SK-N-DZ (cell line): ENCODE measurements around the gene PHAF1.

Source experiments
- DNase-seq: peaks from one replicate; pipeline ENCODE4 v3.0.0-alpha.2; 2015; ENCODE audit warnings: low spot score

Gene PHAF1

DNA sequence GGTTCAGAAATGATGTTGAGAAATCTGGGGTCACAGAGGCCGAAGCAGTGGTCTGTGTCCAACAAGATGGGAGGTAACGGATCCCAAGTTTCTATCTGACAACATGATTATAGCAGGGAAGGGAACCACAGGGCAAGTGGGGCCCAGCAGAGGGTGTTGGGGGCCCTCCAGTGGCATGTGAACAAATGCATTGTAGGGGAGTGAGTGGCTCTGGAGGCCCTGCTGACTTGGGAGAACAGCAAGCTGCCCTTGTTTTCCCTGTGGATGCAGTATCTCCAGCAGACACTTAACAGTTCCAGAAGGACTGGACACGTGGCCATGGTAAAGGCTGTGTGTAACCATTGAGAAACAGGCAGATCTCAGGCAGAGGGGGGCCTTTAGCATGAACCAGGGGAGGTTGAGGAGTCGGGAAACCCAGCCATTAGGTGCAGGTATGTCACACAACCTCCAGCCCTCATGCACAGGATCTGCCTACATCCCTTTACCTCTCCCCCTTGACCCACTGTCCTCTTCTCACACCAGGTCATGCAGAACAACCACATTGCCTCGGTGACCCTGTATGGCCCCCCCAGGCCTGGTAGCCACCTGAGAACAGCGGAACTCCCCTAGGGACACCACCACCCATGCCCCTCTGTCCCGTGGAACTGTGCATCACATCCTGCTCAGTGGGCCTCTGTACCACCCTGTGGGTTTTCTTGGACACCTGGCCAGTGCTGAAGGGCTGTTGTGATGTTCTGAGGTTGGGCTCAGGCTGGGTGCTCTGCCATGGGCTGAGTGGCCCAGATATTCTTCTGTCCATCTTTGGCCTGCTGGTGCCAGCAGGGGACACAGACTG is 37.0 kb downstream of the PHAF1 start:
- no peak for DNase-seq

DNA sequence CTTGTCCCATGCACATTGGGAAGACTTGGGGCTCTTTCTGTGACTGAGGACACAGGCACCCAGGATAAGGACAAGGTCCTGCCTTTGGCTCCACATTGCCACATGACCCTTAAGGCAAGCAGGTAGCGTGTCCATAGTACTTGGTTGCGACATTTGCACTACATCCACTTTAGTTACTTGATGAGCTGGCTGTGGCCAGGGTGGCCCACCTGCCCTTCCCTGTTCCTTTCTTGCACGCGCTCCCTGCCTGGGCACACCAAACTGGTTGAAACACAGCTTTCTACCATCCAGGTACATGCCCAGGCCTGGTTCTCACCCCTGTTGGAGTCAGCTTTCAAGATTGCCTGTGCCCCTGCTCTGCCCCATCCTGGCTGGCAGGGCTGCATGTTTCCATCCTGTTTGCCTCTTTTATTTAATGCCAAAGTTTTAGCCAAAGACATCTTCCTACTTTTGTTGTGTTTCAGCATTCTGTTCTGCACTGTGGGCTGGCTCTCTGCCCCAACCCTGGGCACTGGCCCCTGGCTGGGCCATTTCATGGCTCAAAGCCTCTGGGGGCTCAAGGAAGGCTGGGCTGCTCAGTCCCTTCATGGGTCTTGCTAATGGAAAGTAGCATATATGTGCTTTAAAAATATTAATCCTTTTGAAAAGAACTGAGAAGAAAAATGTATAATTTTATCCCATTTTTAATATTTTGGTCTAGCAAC is 37.8 kb downstream of the PHAF1 start:
- DNase-seq, result no peak

DNA sequence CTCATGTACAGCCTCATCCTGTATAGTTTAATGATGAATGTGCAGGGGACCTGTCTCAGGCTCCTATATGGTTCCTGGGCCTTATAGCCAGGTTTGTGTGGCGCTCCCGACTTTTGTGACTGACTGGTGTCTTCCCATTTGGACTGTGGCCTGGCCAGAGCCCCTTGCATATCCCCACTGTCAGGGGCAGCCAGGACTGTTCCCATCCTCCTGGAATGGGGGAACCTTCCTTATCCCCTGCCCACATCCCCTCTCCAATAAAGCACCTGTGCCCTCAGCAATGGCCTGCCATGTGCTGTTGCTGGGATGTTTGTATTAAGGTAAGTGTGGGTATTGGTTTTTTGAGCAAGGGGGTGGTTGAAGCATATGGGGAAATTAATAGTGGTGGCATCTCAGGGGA is 38.5 kb downstream of the PHAF1 start:
- no peak for DNase-seq

DNA sequence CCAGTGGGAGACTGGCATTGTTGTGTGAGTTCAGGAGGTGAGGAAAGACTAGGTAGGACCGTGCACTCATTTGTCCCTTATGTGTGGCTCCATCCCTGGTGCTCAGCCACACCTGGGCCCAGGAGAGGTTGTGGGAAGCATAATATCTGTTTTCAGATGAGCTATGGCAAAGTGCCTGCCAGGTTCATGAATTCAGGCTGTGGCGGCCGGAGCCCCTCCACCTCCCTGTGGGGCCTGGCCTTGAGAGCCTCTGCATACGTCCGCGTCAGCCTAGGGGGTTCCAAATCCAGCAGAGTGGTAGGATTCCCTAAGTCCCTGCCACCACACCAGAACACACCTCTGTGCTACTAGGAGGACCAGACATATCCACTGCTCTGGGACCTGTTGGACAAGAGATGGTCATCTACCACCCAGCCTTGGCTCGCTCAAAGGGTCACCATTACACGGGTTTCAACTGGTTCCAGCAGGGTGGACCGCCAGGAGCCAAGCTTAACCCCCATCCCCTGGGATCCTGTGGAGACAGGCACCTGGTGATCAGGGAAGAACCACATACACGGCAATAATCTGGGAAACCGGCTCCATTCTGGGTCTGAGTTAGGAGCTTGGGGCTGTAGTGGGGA is 39.0 kb downstream of the PHAF1 start:
- no peak for DNase-seq

DNA sequence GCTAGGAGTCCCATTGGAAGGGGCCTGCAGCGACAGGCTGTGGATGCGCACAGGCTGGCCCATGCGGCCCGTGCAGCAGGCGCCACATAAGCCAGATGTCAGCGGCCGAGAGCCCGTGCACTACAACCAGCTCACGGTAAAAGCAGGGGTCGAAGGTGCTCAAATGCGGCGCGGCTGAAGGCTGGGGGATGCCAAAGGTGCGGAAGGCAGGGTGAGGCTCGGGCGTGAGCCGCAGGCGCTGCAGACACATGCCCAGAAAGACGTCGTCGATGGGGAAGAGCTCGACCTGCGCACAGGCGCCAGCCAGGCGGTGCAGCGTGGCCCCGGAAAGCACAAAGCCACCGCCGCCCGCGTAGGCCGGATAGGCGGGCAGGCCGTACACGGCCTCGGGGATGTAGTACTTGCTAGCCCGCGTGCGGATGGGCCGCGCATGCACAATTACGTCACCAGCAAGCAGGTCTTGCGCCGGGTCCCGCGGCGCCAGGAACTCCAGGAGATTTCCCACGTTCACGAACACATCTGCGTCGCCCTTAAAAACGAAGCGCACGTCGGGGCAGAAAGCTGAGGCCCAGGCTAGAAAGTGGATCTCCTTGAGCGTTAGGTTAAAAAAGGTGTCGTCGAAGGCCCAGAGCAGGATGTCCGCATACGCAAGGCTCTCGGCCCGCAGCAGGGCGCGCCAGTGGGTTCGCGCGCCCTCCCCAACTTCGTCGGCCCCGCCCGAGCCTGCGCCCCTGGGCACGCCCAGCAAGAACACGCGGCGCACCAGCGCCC is 39.7 kb downstream of the PHAF1 start:
- no peak for DNase-seq

DNA sequence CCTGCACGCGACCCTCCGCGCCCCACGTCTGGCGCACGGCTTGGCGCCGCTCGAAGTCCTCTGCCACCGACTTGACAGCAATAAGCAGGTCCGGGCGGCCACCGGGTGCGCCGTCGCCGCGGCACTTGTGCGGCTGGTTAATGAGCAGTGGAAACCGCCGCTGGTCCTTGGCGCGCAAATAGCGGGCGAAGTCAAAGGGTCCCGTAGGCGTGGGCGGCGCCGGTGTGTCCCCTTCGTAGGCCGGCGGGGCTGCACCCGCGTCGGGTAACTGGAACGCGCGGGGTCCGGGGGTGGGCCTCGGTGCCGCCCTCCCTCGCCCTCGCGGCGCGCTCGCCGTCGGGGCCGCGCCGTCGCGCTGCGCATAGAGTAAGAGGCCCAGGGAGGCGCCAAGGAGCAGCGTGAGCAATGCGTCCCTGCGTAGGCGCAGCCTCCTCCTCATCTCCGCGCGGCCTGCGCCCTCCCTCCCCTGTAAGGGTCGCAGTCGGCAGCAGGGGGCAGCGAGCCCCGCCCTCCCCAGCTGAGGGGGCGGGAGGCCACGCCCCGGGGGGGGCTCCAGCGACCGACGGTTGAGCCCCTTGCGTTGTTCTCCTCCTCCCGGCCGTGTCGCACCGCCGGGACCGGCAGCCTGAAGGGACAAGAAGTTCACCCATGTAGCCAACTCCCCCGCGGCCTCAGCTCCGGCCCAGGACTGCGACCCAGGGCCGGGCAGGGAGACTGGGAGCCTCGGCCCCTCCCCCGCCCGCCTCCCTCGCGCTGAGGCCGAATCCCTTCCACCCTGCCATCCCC is 40.5 kb downstream of the PHAF1 start:
- DNase-seq, result peak; percentile 86

DNA sequence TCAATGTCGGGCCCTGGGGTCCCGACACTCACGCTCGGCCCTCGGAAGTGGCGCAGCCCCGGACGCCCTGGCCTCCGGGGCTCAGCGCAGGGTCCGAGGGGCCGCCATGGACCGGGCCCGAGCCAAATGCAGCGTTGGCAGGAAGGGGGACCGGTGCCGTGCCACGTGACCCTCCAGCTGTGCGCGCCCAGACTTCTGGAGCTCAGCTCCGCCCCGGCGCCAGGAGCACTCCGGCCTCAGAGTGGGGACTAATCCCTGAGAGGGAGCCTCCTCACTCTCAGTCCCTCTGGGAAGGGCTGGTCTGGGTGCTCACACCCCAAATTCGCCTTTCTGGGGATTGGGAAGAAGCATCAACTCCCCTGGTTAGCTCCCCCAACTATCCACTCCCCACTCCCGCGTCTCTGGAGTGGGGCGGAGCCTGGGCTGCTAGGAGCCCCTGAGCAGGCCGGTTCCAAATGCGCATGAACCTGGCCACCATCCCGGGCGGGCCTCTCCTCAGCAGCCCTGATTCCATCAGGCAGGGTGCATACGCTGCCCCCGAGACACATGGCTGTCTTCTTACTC is 41.2 kb downstream of the PHAF1 start, which contains the start of gene B3GNT9:
TSS of gene B3GNT9 (minus strand) at position 166 of the 564 bp plus-strand sequence. CDS start 513 bp downstream, outside the sequence.
- DNase-seq, result peak; percentile 74

DNA sequence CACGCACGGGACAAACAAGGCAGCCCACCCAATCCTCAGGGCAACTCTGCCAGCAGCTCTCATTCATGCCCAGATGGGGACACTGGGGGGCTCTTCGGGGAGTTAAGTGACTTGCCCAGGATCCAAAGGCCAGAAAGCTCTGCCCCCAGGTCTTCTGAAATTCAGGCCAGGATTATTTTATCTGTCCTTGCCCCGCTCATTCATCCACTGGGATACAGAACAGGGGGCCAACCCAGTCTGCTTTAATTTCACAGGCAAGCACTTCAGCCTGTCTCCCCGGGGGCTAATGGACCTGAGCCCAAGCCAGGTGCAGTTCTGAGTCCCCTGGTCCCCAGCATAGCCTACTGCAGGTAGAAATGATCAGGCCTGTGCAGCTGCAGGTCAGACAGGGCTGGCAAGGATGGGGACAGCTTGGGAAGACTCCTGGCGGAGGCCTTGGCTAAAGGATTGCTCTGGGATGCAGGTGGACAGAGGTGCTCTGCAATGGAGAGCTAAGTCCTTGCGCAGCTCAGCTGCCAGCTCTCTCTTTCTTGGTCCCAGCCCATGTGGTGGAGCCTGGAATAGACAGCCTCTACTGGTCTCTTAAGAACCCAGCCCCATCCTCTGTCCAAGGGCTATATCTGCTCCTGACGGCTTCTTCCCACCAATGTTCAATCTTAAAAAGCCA is 41.8 kb downstream of the PHAF1 start:
- DNase-seq, result no peak

DNA sequence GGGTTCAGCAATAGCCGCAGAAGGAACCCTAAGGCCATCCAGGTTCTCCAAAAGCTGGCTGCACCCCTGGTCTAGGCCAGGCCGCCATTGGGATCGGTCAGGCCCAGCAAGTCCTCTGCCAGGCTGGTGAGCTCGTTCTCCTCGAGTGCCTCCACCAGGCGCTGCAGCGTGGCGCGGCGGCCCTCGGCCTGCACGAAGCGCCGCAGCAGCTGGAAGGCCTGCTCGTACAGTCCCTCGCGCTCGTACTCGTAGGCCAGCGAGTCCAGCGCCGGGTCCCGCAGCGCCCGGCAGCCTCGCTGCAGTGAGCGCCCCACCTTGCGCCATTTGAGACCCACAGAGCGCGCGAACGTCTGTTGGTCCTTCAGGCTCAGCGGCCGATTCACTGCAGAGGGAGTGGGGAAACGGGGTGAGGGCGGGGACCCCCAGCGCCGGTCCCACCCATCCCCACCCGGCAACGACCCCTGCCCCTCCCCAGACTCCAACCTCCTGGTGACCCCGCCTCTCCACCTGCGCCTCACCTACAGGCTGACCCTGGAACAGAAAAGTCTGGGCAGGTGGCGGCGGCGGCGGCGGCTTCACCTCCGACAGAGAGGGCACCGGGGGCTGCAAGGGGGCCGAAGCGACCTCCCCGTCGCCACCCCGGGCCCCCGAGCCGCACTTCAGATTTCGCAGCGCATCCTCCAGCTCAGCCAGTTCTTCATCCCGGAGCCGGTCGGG is 45.0 kb downstream of the PHAF1 start:
- DNase-seq, result peak; percentile 55

DNA sequence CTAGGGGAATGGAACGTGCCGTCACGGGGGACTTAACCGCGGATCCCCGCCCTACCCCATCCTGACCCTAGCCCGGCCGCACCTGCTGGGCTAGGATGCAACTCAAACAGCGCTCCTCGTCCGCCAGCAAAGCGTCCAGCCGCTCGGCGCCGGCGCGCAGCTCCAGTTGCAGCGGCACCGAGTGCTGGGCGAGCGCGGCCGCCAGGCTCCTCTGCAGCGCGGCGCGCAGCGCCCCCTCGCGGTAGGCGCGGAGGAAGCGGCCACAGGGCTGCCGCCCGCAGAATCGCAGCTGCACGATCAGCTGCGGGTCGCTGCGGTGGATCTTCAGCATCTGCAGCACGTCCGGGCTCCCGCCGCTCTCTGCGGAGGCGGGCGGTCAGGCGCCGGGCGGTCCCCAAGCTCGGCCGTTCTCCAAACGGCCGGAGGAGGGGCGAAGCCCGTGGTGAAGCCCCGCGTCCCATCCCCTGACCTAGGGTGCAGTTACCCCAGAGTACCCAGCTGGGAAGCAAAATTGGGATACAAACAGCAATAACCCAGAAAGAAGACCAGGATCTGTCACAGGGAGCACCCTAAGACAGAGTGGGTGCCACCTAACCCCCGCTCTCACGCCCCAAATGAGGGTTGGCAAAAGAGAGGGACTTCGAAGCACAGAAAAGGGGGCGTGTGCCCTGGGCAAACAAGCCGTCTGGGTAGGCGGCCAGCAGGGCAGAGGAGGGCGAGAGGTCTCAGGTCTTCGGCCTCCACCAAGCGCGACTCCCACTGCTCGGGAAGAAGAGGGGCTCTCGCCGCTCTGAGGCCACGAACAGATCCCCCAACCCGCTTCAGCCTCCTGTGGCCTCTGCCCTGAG is 45.8 kb downstream of the PHAF1 start:
- peak; percentile 77 for DNase-seq

DNA sequence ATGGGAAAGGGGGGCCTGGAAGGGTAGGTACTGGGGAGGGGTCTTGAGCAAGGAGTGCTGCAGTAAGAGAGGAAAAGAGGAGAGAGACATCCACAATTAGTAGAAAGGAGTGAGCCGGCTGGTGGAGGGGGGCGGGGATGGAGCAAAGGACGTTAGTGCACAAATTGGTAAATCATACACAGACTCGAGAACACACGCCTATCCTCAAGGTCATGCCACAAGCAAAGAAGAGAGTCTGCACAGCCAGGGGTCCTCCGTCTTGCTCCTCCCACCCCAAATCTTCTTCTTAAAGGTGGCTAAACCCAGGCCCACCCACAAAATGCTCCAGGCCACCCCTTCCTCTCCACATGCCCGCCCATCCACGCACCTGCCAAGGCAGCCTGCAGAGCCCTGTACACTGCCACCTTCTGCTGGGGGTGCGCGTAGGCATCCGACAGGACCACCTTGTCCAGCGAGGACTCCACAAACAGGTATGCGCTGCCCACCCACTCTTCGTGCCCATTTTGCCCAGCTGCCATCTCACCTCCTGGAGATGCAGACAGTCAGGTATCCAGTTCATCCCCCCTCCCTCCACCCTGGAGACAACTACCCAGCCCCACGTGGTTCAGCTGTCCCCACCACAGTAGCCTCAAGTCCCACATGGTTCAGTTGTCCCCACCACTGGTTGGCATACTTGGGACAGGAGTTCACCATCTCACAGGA is 46.6 kb downstream of the PHAF1 start:
- no peak for DNase-seq

DNA sequence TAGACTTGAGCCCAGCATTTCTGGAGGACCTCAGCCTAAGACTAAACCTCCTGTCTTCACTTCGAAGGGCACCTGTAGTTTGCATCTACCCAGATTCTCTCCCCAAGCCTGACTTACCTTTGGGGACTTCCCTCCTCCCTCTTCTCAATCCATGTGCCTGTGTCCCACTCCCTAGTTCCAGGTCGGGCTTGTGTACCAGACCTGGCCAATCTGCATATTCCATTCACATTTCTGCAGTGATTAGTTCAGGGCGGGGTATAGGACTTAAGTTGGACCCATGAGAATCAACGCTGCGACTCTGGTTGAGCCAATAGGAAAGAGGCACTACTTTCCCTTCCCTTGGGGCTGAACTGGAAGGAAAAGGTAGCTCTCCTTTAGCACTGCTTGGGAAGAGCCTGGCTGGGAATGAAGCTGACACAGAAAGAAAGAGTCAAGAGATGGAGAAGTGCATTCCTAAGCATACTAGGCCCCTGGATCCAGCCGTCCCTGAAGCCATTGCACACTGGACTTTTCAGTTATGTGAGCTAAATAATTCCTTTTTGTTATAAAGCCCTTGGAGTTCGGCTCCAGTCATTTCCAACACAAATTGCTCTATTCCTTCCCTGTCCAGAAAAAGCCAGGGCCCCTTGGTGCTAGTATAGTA is 47.5 kb downstream of the PHAF1 start:
- DNase-seq, result no peak

DNA sequence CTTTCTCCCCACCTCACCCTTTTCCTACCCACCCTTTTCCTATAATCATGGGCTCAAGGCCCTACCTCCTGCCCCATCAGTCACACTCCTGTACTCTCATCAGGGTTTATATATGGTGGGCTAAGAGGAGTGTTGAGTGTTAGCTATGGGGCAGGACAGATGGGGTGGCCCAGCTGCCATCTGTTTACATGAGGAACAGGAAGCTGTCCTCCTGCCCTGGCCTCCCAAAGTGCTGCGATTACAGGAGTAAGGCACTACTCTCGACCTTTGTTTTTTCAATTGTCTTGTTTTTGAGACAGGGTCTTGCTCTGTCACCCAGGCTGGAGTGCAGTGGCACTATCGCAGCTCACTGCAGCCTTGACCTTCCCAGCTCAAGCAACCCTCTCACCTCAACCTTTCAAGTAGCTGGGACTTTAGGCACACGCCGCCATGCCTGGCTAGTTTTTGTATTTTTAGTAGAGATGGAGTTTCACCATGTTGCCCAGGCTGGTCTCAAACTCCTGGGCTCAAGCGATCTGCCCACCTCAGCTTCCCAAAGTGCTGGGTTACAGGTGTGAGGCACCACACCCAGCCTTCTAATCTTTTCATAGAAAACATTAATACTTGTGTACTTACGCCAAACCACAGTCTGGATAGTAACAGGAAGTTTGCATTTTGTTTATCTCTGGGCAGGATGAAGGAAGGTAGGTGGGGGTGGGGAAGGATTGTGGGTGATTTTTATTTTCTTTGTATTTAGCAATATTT is 48.3 kb downstream of the PHAF1 start:
- DNase-seq, result no peak

DNA sequence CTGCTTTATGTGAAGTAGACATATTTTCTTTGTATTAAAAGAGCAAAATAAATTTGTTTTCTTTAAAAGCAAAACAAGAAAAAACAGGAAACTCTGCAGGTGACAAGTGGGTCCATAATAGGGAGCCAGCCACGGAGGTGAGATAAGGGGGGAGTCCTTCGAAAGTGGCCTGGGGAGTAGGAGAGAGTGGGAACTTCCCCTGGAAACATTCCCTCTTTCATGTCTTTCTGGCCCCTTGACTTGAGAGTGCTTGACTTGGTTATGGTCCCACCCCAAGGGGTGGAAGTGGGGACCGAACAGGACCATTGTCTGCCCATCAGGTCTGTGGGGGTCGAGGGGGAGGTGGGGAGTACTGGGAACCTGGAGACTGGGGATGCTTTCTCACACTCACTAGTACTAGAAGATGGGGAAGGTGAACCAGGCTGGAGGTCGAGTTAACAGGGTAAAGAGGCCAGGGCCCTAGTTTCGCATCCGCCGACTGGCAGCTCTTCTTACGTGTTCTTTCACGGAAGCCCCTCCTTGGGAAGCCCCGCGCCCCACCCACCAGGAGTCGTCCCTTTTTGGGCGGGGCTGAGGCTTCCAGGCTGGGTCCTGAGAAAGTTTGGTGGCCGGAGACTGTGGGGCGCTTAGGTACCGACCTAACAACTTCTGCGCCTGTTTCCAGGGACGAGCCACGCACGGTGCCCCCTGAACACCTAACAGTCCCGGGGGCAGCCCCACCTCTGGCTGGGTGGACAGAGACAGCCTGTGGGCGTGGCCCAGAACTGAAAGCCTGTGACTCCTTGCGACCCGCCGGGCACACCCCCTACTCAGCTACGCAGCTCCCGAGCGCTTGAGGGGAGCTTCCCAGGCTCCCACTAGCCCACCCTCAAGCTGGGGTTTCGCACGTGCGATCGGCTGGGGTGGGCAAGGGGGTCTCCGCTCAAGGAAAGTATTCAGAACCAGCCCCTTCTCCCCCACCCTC is 49.2 kb downstream of the PHAF1 start:
- DNase-seq, result no peak

DNA sequence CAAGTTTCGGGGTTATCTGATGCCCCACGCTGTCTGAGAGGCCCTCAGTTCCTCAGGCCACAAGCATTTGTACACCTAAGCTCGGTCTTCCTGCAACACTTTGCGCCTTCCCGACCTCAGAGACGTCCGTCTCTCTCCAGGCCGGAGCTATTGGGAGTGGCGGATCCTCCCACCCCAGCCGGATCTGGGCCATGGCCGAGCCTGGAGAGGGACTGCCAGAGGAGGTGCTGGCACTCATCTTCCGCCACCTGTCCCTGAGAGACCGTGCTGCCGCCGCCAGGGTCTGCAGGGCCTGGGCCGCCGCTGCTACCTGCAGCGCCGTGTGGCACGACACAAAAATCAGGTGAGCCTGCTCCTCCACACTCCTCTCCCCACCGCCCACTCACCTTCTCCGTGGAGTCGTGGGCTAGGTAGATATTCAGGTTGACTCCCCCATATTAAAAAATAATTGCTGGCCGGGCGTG is 51.9 kb downstream of the PHAF1 start:
- DNase-seq, result no peak
